WTC11 (cell line): ENCODE measurements around the gene SERPINE2. TPM values are rescaled to one million over a fixed set of nuclear protein-coding genes. Genes with fewer than 3 reads are reported as not detected.

Experiments used
- ATAC-seq: fragments of 200-7000 bp; cut with Tn5 transposase; 2 replicates; pipeline ENCODE4 v1.10.0; 2021; ENCODE audit warnings: mild to moderate bottlenecking, moderate library complexity
- CTCF ChIA-PET: fragments of 300-600 bp; sonication (Branson Sonifier 250); formaldehyde crosslinking; loops from one replicate; lab custom pipeline; 2021; ENCODE audit warnings: antibody characterized with exemption; lab: Charles Lee
- POLR2A ChIA-PET: fragments of 350-600 bp; sonication (Branson Sonifier 250); formaldehyde crosslinking; loops from one replicate; lab custom pipeline; 2021; ENCODE audit warnings: antibody characterized with exemption; lab: Charles Lee
- DNase-seq: peaks from one replicate; pipeline ENCODE4 v3.0.0; 2021; ENCODE audit warnings: low spot score
- H3K27ac Mint-ChIP-seq: 2 replicates; pipeline ENCODE4 v1.8.0; 2021; ENCODE audit warnings: mixed read lengths
- H3K27me3 Mint-ChIP-seq: 2 replicates; pipeline ENCODE4 v1.8.0; 2021; ENCODE audit warnings: low read depth, mild to moderate bottlenecking, moderate library complexity, mixed read lengths
- H3K36me3 Mint-ChIP-seq: 2 replicates; pipeline ENCODE4 v1.8.0; 2021; ENCODE audit warnings: mixed read lengths
- H3K4me1 Mint-ChIP-seq: 2 replicates; pipeline ENCODE4 v1.8.0; 2022; ENCODE audit warnings: mixed read lengths
- H3K4me3 Mint-ChIP-seq: 2 replicates; pipeline ENCODE4 v1.8.0; 2021; ENCODE audit warnings: mild to moderate bottlenecking, moderate library complexity, mixed read lengths
- H3K9me3 Mint-ChIP-seq: 2 replicates; pipeline ENCODE4 v1.8.0; 2021; ENCODE audit warnings: mixed read lengths
- ARID4B ChIP-seq: sonication (generic); formaldehyde crosslinking; IDR thresholded peaks from 2 replicates; pipeline ENCODE4 v1.8.0; 2023; ENCODE audit warnings: missing genetic modification reagents, mild to moderate bottlenecking, borderline replicate concordance
- CREM ChIP-seq: sonication (generic); formaldehyde crosslinking; IDR thresholded peaks from 2 replicates; pipeline ENCODE4 v1.8.1; 2022; ENCODE audit warnings: mild to moderate bottlenecking, missing genetic modification reagents, moderate library complexity
- E2F4 ChIP-seq: sonication (generic); formaldehyde crosslinking; IDR thresholded peaks from 2 replicates; pipeline ENCODE4 v1.8.1; 2022; ENCODE audit warnings: low read depth, mild to moderate bottlenecking, moderate library complexity, missing genetic modification reagents, borderline replicate concordance
- ELF4 ChIP-seq: sonication (generic); formaldehyde crosslinking; IDR thresholded peaks from 2 replicates; pipeline ENCODE4 v1.8.1; 2022; ENCODE audit warnings: low read depth, mild to moderate bottlenecking, moderate library complexity, missing genetic modification reagents
- ETV6 ChIP-seq: sonication (generic); formaldehyde crosslinking; IDR thresholded peaks from 2 replicates; pipeline ENCODE4 v1.8.1; 2022; ENCODE audit warnings: mild to moderate bottlenecking, missing genetic modification reagents
- GABPB1 ChIP-seq: sonication (generic); formaldehyde crosslinking; IDR thresholded peaks from 2 replicates; pipeline ENCODE4 v1.8.1; 2023; ENCODE audit warnings: mild to moderate bottlenecking, missing genetic modification reagents
- GTF2I ChIP-seq: fragments of 250-450 bp; sonication (Bioruptor Pico); conservative IDR thresholded peaks from 2 replicates; pipeline ENCODE4 v1.4.0; 2021; ENCODE audit warnings: mild to moderate bottlenecking
- IRF2 ChIP-seq: sonication (generic); formaldehyde crosslinking; IDR thresholded peaks from 2 replicates; pipeline ENCODE4 v1.8.0; 2022; ENCODE audit warnings: low read depth, missing genetic modification reagents, borderline replicate concordance
- JUN ChIP-seq: sonication (generic); formaldehyde crosslinking; IDR thresholded peaks from 2 replicates; pipeline ENCODE4 v1.8.0; 2023; ENCODE audit warnings: mild to moderate bottlenecking, missing genetic modification reagents
- NFE2L1 ChIP-seq: sonication (generic); formaldehyde crosslinking; IDR thresholded peaks from 2 replicates; pipeline ENCODE4 v1.8.1; 2023; ENCODE audit warnings: missing genetic modification reagents
- NFYB ChIP-seq: sonication (generic); formaldehyde crosslinking; conservative IDR thresholded peaks from 2 replicates; pipeline ENCODE4 v1.8.0; 2022; ENCODE audit warnings: low read depth, missing genetic modification reagents
- NR1H2 ChIP-seq: sonication (generic); formaldehyde crosslinking; IDR thresholded peaks from 2 replicates; pipeline ENCODE4 v1.9.0; 2021; ENCODE audit warnings: mild to moderate bottlenecking, moderate library complexity, missing genetic modification reagents
- OVOL2 ChIP-seq: fragments of 250-450 bp; sonication (Bioruptor Pico); IDR thresholded peaks from 2 replicates; pipeline ENCODE4 v1.9.0; 2021; ENCODE audit warnings: mild to moderate bottlenecking, borderline replicate concordance
- TCF7 ChIP-seq: sonication (generic); formaldehyde crosslinking; IDR thresholded peaks from 2 replicates; pipeline ENCODE4 v1.8.0; 2022; ENCODE audit warnings: mild to moderate bottlenecking, low read depth, missing genetic modification reagents, moderate library complexity
- USF1 ChIP-seq: sonication (generic); formaldehyde crosslinking; IDR thresholded peaks from 2 replicates; pipeline ENCODE4 v1.8.0; 2022; ENCODE audit warnings: mild to moderate bottlenecking, missing genetic modification reagents
- ZBTB21 ChIP-seq: sonication (generic); formaldehyde crosslinking; IDR thresholded peaks from 2 replicates; pipeline ENCODE4 v1.8.1; 2023; ENCODE audit warnings: mild to moderate bottlenecking, missing genetic modification reagents, borderline replicate concordance
- ZNF219 ChIP-seq: sonication (generic); formaldehyde crosslinking; IDR thresholded peaks from 2 replicates; pipeline ENCODE4 v1.8.0; 2023; ENCODE audit warnings: missing genetic modification reagents, mild to moderate bottlenecking, borderline replicate concordance
- ZNF423 ChIP-seq: fragments of 250-450 bp; sonication (Bioruptor Pico); IDR thresholded peaks from 2 replicates; pipeline ENCODE4 v2.1.2; 2022; ENCODE audit warnings: mild to moderate bottlenecking, moderate library complexity
- total RNA-seq: library from RNA; stranded (reverse); gene quantifications from 3 replicates; pipeline ENCODE4 v1.2.3, GENCODE V29; 2021
- TF ChIP-seq, protein P1 (sequence below): sonication (generic); formaldehyde crosslinking; IDR thresholded peaks from 2 replicates; pipeline ENCODE4 v1.8.1; 2023; ENCODE audit warnings: mild to moderate bottlenecking, moderate library complexity, missing genetic modification reagents
- TF ChIP-seq, protein P2 (sequence below): fragments of 250-450 bp; sonication (Bioruptor Pico); IDR thresholded peaks from 2 replicates; pipeline ENCODE4 v1.9.0; 2021; ENCODE audit warnings: moderate library complexity, mild to moderate bottlenecking, inconsistent platforms, borderline replicate concordance
- TF ChIP-seq, protein P3 (sequence below): sonication (generic); formaldehyde crosslinking; IDR thresholded peaks from 2 replicates; pipeline ENCODE4 v1.8.1; 2023; ENCODE audit warnings: mild to moderate bottlenecking, missing genetic modification reagents, moderate library complexity
- TF ChIP-seq, protein P4 (sequence below): sonication (generic); formaldehyde crosslinking; IDR thresholded peaks from 2 replicates; pipeline ENCODE4 v1.8.0; 2022; ENCODE audit warnings: mild to moderate bottlenecking, missing genetic modification reagents

SERPINE2 gene
- total RNA-seq, 1 experiment from 2014 or later: 60.4 TPM

DNA sequence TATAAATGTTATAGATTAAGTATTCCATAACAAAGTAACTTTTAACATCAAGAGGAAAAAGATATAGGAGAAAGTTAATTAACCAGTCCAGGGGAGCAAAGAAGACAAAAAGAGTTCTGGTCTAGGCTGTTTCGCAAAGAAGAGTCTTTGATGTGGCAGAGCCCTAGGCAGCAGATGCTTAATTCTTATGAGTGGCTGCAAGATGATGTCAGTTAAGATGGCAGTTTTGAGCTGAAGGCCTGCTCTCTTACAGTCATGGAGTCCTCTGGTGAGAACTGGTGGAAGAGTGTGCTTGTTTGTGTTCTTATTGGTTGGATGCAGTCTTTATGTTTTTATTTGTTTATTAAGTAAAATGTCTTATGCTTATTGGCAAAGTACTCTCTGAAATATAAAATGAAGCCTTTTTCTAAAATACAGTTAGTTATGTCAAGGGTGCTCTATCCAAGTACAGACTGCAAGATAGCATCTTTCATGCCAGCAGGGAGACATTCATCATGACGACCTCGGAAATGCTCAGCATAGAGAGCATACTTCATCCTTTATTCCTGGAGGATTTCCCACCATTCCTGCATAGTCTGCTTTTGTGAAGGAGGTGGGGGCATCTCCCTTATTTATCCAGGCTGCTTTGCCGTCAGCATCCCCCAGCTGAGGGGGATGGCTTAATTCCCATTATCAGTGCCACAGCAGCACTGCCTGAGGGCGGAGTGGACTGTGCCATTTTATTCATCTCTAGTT is 38.9 kb upstream of the SERPINE2 start:
- H3K9me3 Mint-ChIP-seq: peaks cover 9% of the 10 kb centered on the region; the same call in 1 of the 2 replicates
- no peak for TF ChIP-seq ELF4 (CRISPR knock-in tag)
- no peak for TF ChIP-seq CREM (CRISPR knock-in tag)
- no peak for TF ChIP-seq IRF2 (CRISPR knock-in tag)
- no peak for TF ChIP-seq ZBTB21 (CRISPR knock-in tag)
- ChIA-PET POLR2A (no interaction called here), CTCF (no interaction called here)
- ATAC-seq (no peak; the same call in 1 of the 2 replicates), DNase-seq (no peak)
- no peak overlapping the region for H3K27ac Mint-ChIP-seq
- H3K27me3 Mint-ChIP-seq: no peaks in the 10 kb centered on the region
- no peaks in the 10 kb centered on the region for H3K36me3 Mint-ChIP-seq
- H3K4me1 Mint-ChIP-seq: no peaks in the 10 kb centered on the region
- no peak overlapping the region for H3K4me3 Mint-ChIP-seq

- peaks cover 9% of the 10 kb centered on the region; the same call in 1 of the 2 replicates for H3K9me3 Mint-ChIP-seq
- TF ChIP-seq USF1 (CRISPR knock-in tag) (no peak), GABPB1 (CRISPR knock-in tag) (no peak), NR1H2 (CRISPR knock-in tag) (no peak), ZNF219 (CRISPR knock-in tag) (no peak), ARID4B (no peak), GTF2I (CRISPR knock-in tag) (no peak), ZNF423 (CRISPR knock-in tag) (no peak), OVOL2 (no peak), ELF4 (CRISPR knock-in tag) (no peak), JUN (CRISPR knock-in tag) (no peak), ETV6 (CRISPR knock-in tag) (no peak), TCF7 (CRISPR knock-in tag) (no peak), NFYB (CRISPR knock-in tag) (no peak), NFE2L1 (CRISPR knock-in tag) (no peak), E2F4 (no peak)
- TF ChIP-seq, protein P1, sequence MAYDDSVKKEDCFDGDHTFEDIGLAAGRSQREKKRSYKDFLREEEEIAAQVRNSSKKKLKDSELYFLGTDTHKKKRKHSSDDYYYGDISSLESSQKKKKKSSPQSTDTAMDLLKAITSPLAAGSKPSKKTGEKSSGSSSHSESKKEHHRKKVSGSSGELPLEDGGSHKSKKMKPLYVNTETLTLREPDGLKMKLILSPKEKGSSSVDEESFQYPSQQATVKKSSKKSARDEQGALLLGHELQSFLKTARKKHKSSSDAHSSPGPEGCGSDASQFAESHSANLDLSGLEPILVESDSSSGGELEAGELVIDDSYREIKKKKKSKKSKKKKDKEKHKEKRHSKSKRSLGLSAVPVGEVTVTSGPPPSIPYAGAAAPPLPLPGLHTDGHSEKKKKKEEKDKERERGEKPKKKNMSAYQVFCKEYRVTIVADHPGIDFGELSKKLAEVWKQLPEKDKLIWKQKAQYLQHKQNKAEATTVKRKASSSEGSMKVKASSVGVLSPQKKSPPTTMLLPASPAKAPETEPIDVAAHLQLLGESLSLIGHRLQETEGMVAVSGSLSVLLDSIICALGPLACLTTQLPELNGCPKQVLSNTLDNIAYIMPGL (CRISPR knock-in tag): no peak
- TF ChIP-seq, protein P2, sequence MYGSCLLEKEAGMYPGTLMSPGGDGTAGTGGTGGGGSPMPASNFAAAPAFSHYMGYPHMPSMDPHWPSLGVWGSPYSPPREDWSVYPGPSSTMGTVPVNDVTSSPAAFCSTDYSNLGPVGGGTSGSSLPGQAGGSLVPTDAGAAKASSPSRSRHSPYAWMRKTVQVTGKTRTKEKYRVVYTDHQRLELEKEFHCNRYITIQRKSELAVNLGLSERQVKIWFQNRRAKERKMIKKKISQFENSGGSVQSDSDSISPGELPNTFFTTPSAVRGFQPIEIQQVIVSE (CRISPR knock-in tag): no peak
- TF ChIP-seq, protein P3, sequence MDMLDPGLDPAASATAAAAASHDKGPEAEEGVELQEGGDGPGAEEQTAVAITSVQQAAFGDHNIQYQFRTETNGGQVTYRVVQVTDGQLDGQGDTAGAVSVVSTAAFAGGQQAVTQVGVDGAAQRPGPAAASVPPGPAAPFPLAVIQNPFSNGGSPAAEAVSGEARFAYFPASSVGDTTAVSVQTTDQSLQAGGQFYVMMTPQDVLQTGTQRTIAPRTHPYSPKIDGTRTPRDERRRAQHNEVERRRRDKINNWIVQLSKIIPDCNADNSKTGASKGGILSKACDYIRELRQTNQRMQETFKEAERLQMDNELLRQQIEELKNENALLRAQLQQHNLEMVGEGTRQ (CRISPR knock-in tag): no peak
- TF ChIP-seq, protein P4, sequence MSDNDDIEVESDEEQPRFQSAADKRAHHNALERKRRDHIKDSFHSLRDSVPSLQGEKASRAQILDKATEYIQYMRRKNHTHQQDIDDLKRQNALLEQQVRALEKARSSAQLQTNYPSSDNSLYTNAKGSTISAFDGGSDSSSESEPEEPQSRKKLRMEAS (CRISPR knock-in tag): no peak
- CTCF ChIA-PET: no interaction called here
- POLR2A ChIA-PET: no interaction called here
- no peak overlapping the region for H3K4me3 Mint-ChIP-seq
- no peaks in the 10 kb centered on the region for H3K27me3 Mint-ChIP-seq
- H3K36me3 Mint-ChIP-seq: no peaks in the 10 kb centered on the region
- DNase-seq (no peak), ATAC-seq (no peak)
- no peak overlapping the region for H3K27ac Mint-ChIP-seq
- H3K4me1 Mint-ChIP-seq: no peaks in the 10 kb centered on the region
These were observed 36.5 kb upstream of the SERPINE2 start for GRCh38 chr2:224075588-224075987.
